ENCODE measurements around the gene SERPINA9. TPM values are rescaled to one million over a fixed set of nuclear protein-coding genes. Genes with fewer than 3 reads are reported as not detected.
A peak's percentile ranks its signal among the peaks of the same experiment; 100 is the strongest.
"Not testable (repeated sequence)": the region's sequence is repeated elsewhere in the genome, so short reads cannot be mapped to it uniquely, and the experiment has no call there.

The SERPINA9 gene
- total and polyA plus RNA-seq, 2 experiments from 2014 or later: not detected

DNA sequence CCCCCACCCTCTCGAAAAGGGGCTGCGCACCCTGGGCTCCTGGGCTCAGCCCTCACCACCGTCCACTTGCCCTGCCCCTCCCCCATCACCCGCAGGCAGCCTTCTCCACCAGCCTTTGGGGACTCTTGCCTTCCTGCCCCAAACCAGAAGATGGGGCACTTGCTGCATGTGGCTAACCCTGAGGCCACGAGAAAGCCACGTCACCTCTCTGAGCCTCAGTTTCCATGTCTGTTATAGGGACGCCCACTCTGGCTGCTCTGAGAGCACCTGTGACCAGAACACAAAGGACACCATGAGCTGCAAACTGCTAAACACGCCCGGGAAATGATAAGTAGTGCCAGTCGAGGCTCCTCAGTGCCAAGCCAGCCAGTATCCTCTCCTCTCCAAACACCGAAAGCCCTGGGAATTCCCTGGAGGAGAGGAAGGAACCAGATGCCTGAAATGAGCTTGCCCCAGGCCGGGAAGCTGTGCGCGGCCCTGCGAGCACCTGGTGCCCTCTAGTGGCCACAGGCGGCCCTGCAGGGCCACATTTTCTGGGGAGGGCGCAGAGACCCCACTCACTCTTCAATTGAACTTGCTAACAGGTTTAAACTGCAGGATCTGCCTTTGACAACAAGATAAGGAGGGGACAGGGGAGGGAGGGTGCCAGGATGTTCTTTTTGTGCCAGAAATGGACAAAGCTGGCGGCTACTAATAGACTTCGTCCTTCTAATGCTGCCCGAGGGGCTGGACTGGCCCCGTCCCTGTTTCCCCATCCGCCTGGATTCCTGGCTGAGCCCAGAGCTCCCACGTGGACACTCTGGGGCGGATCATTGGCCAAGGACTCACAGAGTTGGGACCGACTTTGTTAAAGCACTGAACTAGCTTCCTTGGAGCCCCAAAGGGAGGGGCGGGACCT is 10.2 kb upstream of the SERPINA9 start:
- Histone ChIP-seq H3K36me3 (no peaks in the 10 kb centered on the region), H3K27me3 (no peaks in the 10 kb centered on the region), H3K27ac (no peak overlapping the region), H3K4me3 (peak overlapping the region; percentile 10), H3K9me3 (ENCODE audit: low read depth) (no peaks in the 10 kb centered on the region), H3K4me1 (ENCODE audit: low read depth) (no peaks in the 10 kb centered on the region)
- peak; percentile 67 to 70 for DNase-seq (ENCODE audit: low read depth in 1 of 2, low spot score in 1 of 2)
- TF ChIP-seq, protein P1, sequence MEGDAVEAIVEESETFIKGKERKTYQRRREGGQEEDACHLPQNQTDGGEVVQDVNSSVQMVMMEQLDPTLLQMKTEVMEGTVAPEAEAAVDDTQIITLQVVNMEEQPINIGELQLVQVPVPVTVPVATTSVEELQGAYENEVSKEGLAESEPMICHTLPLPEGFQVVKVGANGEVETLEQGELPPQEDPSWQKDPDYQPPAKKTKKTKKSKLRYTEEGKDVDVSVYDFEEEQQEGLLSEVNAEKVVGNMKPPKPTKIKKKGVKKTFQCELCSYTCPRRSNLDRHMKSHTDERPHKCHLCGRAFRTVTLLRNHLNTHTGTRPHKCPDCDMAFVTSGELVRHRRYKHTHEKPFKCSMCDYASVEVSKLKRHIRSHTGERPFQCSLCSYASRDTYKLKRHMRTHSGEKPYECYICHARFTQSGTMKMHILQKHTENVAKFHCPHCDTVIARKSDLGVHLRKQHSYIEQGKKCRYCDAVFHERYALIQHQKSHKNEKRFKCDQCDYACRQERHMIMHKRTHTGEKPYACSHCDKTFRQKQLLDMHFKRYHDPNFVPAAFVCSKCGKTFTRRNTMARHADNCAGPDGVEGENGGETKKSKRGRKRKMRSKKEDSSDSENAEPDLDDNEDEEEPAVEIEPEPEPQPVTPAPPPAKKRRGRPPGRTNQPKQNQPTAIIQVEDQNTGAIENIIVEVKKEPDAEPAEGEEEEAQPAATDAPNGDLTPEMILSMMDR (IDR thresholded peaks at IDR 0.05; ENCODE audit: low read depth, low read length): peak; percentile 100

DNA sequence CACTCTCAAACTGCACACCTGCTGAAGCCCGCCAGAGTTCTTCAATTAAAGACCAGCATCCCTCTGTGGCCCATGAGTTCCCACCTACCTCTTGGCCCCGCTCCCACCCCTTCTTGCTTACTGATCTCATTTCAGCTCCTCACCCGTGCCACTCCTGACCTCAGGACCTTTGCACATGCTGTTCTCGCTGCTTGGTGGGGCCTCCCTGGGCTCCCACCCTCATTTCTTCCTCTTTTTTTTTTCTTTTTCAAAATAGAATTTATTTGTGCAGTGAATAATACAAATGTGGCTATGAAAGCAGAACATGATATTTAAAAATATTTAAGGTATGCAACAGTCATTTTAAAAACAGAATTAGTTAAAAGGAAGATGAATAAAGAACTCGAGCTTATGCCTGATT is 8.5 kb upstream of the SERPINA9 start:
- Histone ChIP-seq H3K4me1 (ENCODE audit: low read depth) (no peaks in the 10 kb centered on the region), H3K4me3 (no peak overlapping the region), H3K27me3 (no peaks in the 10 kb centered on the region), H3K27ac (no peak overlapping the region), H3K36me3 (no peaks in the 10 kb centered on the region), H3K9me3 (ENCODE audit: low read depth) (no peaks in the 10 kb centered on the region)
- no peak for DNase-seq (ENCODE audit: low read depth in 1 of 2, low spot score in 1 of 2)
- TF ChIP-seq, protein P1 (IDR thresholded peaks at IDR 0.05; ENCODE audit: low read depth, low read length): no peak

DNA sequence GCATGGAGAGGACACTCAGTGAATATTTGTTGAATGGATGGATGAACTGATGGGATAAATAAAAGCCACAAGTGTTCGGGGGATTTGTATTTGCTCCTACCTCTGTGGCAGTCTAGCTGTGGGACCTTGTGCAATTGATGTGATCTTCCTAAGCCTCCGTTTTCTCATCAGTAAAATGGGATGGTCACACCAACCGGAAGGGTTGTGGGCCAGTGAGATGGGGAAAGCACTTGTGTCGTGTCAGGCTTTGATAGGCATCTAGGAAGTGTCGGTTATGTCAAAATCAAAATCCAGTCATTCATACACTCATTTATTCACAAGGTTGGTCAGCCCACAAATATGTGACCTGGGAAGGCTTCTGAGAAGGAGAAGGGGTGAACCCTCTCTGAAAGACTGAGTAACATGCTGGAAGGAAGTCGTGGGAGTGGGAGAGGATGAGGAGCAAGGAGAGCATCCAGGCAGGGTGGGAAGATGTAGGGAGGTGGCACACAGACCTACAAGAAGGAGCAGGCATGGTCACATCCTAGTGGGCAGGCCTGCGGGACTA is 7.8 kb upstream of the SERPINA9 start:
- Histone ChIP-seq H3K4me1 (ENCODE audit: low read depth) (no peaks in the 10 kb centered on the region), H3K4me3 (no peak overlapping the region), H3K27ac (no peak overlapping the region), H3K9me3 (ENCODE audit: low read depth) (no peaks in the 10 kb centered on the region), H3K36me3 (no peaks in the 10 kb centered on the region), H3K27me3 (no peaks in the 10 kb centered on the region)
- TF ChIP-seq, protein P1 (IDR thresholded peaks at IDR 0.05; ENCODE audit: low read depth, low read length): no peak
- DNase-seq (ENCODE audit: low read depth in 1 of 2, low spot score in 1 of 2): no peak

DNA sequence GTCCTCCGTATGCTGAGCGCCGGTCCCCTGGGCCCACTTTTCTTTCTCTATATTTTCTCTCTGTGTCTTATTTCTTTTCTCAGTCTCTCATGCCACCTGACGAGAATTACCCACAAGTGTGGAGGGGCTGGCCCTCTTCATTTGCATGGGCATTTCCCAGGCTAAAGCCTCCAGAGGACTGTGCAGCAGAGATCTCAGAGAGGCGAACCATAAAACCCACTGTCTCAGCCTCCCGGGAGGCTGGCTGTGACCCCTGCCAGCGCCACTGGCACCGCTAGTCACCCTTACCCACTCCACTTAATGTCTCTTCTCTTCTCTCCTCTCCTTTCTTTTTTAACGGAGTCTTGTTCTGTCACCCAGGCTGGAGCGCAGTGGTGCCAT is 7.1 kb upstream of the SERPINA9 start:
- no peak for DNase-seq (ENCODE audit: low read depth in 1 of 2, low spot score in 1 of 2)
- Histone ChIP-seq H3K27ac (no peak overlapping the region), H3K4me3 (no peak overlapping the region), H3K4me1 (ENCODE audit: low read depth) (no peaks in the 10 kb centered on the region), H3K9me3 (ENCODE audit: low read depth) (no peaks in the 10 kb centered on the region), H3K36me3 (no peaks in the 10 kb centered on the region), H3K27me3 (no peaks in the 10 kb centered on the region)
- TF ChIP-seq, protein P1 (IDR thresholded peaks at IDR 0.05; ENCODE audit: low read depth, low read length): no peak

DNA sequence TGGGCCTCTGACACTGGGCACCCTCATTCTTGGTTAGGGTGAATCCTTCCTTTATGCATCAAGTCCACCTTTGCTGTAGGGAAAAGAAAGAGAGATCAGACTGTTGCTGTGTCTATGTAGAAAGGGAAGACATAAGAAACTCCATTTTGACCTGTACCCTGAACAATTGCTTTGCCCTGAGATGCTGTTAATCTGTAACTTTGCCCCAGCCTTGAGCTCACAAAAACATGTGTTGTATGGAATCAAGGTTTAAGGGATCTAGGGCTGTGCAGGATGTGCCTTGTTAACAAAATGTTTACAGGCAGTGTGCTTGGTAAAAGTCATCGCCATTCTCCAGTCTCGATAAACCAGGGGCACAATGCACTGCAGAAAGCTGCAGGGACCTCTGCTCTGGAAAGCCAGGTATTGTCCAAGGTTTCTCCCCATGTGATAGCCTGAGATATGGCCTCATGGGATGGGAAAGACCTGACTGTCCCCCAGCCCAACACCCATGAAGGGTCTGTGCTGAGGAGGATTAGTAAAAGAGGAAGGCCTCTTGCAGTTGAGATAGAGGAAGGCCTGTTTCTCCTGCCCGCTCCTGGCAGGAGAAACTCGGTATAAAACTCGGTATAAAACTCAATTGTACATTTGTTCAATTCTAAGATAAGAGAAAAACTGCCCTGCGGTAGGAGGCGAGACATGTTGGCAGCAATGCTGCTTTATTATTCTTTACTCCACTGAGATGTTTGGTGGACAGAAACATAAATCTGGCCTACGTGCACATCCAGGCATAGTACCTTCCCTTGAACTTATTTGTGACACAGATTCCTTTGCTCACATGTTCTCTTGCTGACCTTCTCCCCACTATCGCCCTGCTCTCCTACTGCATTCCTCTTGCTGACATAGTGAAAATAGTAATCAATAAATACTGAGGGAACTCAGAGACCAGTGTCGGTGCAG is 6.4 kb upstream of the SERPINA9 start:
- DNase-seq (ENCODE audit: low read depth in 1 of 2, low spot score in 1 of 2); H3K27me3 ChIP-seq; H3K36me3 ChIP-seq; H3K9me3 ChIP-seq (ENCODE audit: low read depth); H3K27ac ChIP-seq; H3K4me3 ChIP-seq; H3K4me1 ChIP-seq (ENCODE audit: low read depth): not testable (repeated sequence)
